Motor neuron (in vitro differentiated cells): ENCODE data around the gene ZFPM1. TPM values are rescaled to one million over a fixed set of nuclear protein-coding genes. Genes with fewer than 3 reads are reported as not detected.

Source experiments
- ATAC-seq, 8 experiments: fragments of 200-7000 bp; cut with Tn5 transposase; replicated peaks in 6 of 8; 2 replicates each; pipeline ENCODE4 v1.8.0; 2021; ENCODE audit warnings: mild to moderate bottlenecking in 8 of 8, moderate library complexity in 8 of 8
- H3K27ac ChIP-seq, 2 donors: fragments of 250-450 bp; sonication (Bioruptor Pico); 2 replicates each; pipeline ENCODE4 v1.9.0; 2021; ENCODE audit warnings: antibody characterized with exemption in 2 of 2, mild to moderate bottlenecking in 2 of 2, moderate library complexity in 1 of 2
- H3K4me1 ChIP-seq, 2 donors: fragments of 250-450 bp; sonication (Bioruptor Pico); replicated peaks in 1 of 2; 2 replicates each; pipeline ENCODE4 v1.6.1; 2021; ENCODE audit warnings: antibody characterized with exemption in 2 of 2, mild to moderate bottlenecking in 2 of 2, moderate library complexity in 1 of 2
- H3K4me3 ChIP-seq, 5 donors: fragments of 250-450 bp; sonication (Bioruptor Pico); 2 replicates each; pipeline ENCODE4 v1.9.0; 2021; ENCODE audit warnings: antibody characterized with exemption in 5 of 5, mild to moderate bottlenecking in 5 of 5, moderate library complexity in 4 of 5
- WGBS, 10 experiments: fragments of 450-650 bp; shearing (Covaris generic); methylation state at CpG; one replicate each; pipeline ENCODE4 v1.0.0; 2022; 5-methylcytosine and 5-hydroxymethylcytosine counted together
- in situ Hi-C, 9 experiments: fragments of 400-800 bp; cut with MboI; loops; one replicate each; pipeline ENCODE4 v1.15.0; 2021; ENCODE audit warnings: low sequenced_read_pairs in 9 of 9, low pct_unique_long_range_greater_than_20kb in 2 of 9; ENCODE audit not compliant: unreplicated experiment in 9 of 9
- total RNA-seq, 8 experiments: library from RNA; unstranded; fragments of 300-600 nt; gene quantifications; 2 replicates each; pipeline versions ENCODE4 v1.2.3 to v1.2.4, GENCODE V29; 2022

The ZFPM1 gene
- total RNA-seq, 8 experiments from 2014 or later, result 1.4 to 3.4 (median 2.7) TPM

- Histone ChIP-seq H3K4me3 (peak overlapping the region in 4 of 5 donors; percentile 14 to 33 (median 15)), H3K4me1 (peaks cover 5 to 6% of the 10 kb centered on the region in 2 donors), H3K27ac (no peak overlapping the region)
- no CpG with 5 or more reads among the region's 36 CpGs for WGBS, 10 experiments
- peak in 4 of 8 experiments; percentile 23 to 61 (median 41) for ATAC-seq
- in situ Hi-C loops, result loop anchor here in 2 of 9 experiments (25.0 kb wide), 1 partner anchor 107 kb away; no protein-coding TSS in a partner anchor
Measured at GRCh38 chr16:88430185-88430523, 22.9 kb upstream of the ZFPM1 start.

GRCh38 chr16:88430524-88431446, 22.3 kb upstream of the ZFPM1 start:
- Histone ChIP-seq H3K4me1 (peaks cover 5 to 6% of the 10 kb centered on the region in 2 donors), H3K4me3 (peak overlapping the region in 4 of 5 donors; percentile 14 to 33 (median 15)), H3K27ac (no peak overlapping the region)
- peak in 5 of 8 experiments; percentile 19 to 47 (median 26) for ATAC-seq
- 55 to 100% (median 72%) methylated on average over 3 to 8 of the region's 80 CpGs; no CpG with 5 or more reads in 6 of the 10 experiments for WGBS, 10 experiments
- in situ Hi-C loops, result loop anchor here in 2 of 9 experiments (25.0 kb wide), 1 partner anchor 107 kb away; no protein-coding TSS in a partner anchor

- H3K4me3 ChIP-seq, result no peak overlapping the region
- in situ Hi-C loops, result loop anchor here in 2 of 9 experiments (25.0 kb wide), 1 partner anchor 106 kb away; no protein-coding TSS in a partner anchor
- H3K27ac ChIP-seq, result no peak overlapping the region
- 75 to 90% (median 86%) methylated on average over 2 to 6 of the region's 22 CpGs; no CpG with 5 or more reads in 6 of the 10 experiments for WGBS, 10 experiments
- H3K4me1 ChIP-seq, result peaks cover 5 to 6% of the 10 kb centered on the region in 2 donors
- no peak for ATAC-seq
Measured at GRCh38 chr16:88431651-88432050, 21.4 kb upstream of the ZFPM1 start.

GRCh38 chr16:88432174-88432573, 20.9 kb upstream of the ZFPM1 start:
- WGBS, 10 experiments, result 80 to 100% (median 90%) methylated on average over 1 to 13 of the region's 22 CpGs; no CpG with 5 or more reads in 5 of the 10 experiments
- no peak overlapping the region for H3K4me3 ChIP-seq
- in situ Hi-C loops, result loop anchor here in 2 of 9 experiments (25.0 kb wide), 1 partner anchor 105 kb away; no protein-coding TSS in a partner anchor

GRCh38 chr16:88432753-88433152, 20.3 kb upstream of the ZFPM1 start:
- in situ Hi-C loops, result loop anchor here in 2 of 9 experiments (25.0 kb wide), 1 partner anchor 105 kb away; no protein-coding TSS in a partner anchor
- Histone ChIP-seq H3K27ac (no peak overlapping the region), H3K4me1 (peaks cover 13 to 14% of the 10 kb centered on the region in 2 donors), H3K4me3 (no peak overlapping the region)
- WGBS, 10 experiments, result 60 to 100% (median 73%) methylated on average over 1 to 7 of the region's 9 CpGs; no CpG with 5 or more reads in 6 of the 10 experiments
- ATAC-seq, result no peak

More at GRCh38 chr16:88432174-88432573, 20.9 kb upstream of the ZFPM1 start:
- no peak for ATAC-seq
- H3K4me1 ChIP-seq, result peaks cover 9 to 11% of the 10 kb centered on the region in 2 donors
- no peak overlapping the region for H3K27ac ChIP-seq

- H3K27ac ChIP-seq, result no peak overlapping the region
- WGBS, 10 experiments, result 73 to 100% (median 88%) methylated on average over 1 to 12 of the region's 25 CpGs; no CpG with 5 or more reads in 4 of the 10 experiments
- no peak for ATAC-seq
- no peak overlapping the region for H3K4me3 ChIP-seq
- in situ Hi-C loops, result loop anchor here in 2 of 9 experiments (25.0 kb wide), 1 partner anchor 104 kb away; no protein-coding TSS in a partner anchor
- H3K4me1 ChIP-seq, result peaks cover 13 to 14% of the 10 kb centered on the region in 2 donors
Measured at GRCh38 chr16:88433632-88434352, 19.3 kb upstream of the ZFPM1 start.

GRCh38 chr16:88434353-88434690, 18.8 kb upstream of the ZFPM1 start:
- Histone ChIP-seq H3K27ac (no peak overlapping the region), H3K4me3 (no peak overlapping the region), H3K4me1 (peaks cover 13 to 14% of the 10 kb centered on the region in 2 donors)
- in situ Hi-C loops, result loop anchor here in 2 of 9 experiments (25.0 kb wide), 1 partner anchor 103 kb away; no protein-coding TSS in a partner anchor
- no peak for ATAC-seq
- 67 to 96% methylated on average over 1 to 4 of the region's 10 CpGs; no CpG with 5 or more reads in 8 of the 10 experiments for WGBS, 10 experiments

- Histone ChIP-seq H3K4me1 (peaks cover 13 to 14% of the 10 kb centered on the region in 2 donors), H3K4me3 (no peak overlapping the region), H3K27ac (peak overlapping the region in 1 of 2 donors; percentile 19)
- in situ Hi-C loops, result loop anchor here in 2 of 9 experiments (25.0 kb wide), 1 partner anchor 103 kb away; no protein-coding TSS in a partner anchor
- WGBS, 10 experiments, result 60 to 90% (median 70%) methylated on average over 1 to 2 of the region's 18 CpGs; no CpG with 5 or more reads in 6 of the 10 experiments
- no peak for ATAC-seq
Measured at GRCh38 chr16:88434746-88435145, 18.3 kb upstream of the ZFPM1 start.

- in situ Hi-C loops, result loop anchor here in 2 of 9 experiments (25.0 kb wide), 1 partner anchor 102 kb away; no protein-coding TSS in a partner anchor
- Histone ChIP-seq H3K4me1 (peaks cover 7 to 9% of the 10 kb centered on the region in 2 donors), H3K27ac (no peak overlapping the region), H3K4me3 (no peak overlapping the region)
- no peak for ATAC-seq
- 60 to 100% (median 83%) methylated on average over 1 to 11 of the region's 36 CpGs; no CpG with 5 or more reads in 5 of the 10 experiments for WGBS, 10 experiments
Measured at GRCh38 chr16:88435437-88436355, 17.4 kb upstream of the ZFPM1 start.

GRCh38 chr16:88436796-88437195, 16.3 kb upstream of the ZFPM1 start:
- Histone ChIP-seq H3K27ac (no peak overlapping the region), H3K4me1 (peaks cover 7 to 9% of the 10 kb centered on the region in 2 donors), H3K4me3 (no peak overlapping the region)
- in situ Hi-C loops, result loop anchor here in 2 of 9 experiments (25.0 kb wide), 1 partner anchor 101 kb away; no protein-coding TSS in a partner anchor
- 84 to 93% (median 93%) methylated on average over 9 to 14 of the region's 36 CpGs; no CpG with 5 or more reads in 7 of the 10 experiments for WGBS, 10 experiments
- peak in 2 of 8 experiments; percentile 1 to 2 for ATAC-seq

- H3K4me3 ChIP-seq, result no peak overlapping the region
- in situ Hi-C loops, result loop anchor here in 2 of 9 experiments (25.0 kb wide), 1 partner anchor 100 kb away; no protein-coding TSS in a partner anchor
- ATAC-seq, result peak in 7 of 8 experiments; percentile 34 to 60 (median 52)
Measured at GRCh38 chr16:88437367-88437964, 15.6 kb upstream of the ZFPM1 start.

More at GRCh38 chr16:88437367-88437964, 15.6 kb upstream of the ZFPM1 start:
- no peak overlapping the region for H3K27ac ChIP-seq
- H3K4me1 ChIP-seq, result peaks cover 7 to 9% of the 10 kb centered on the region in 2 donors
- WGBS, 10 experiments, result no CpG with 5 or more reads among the region's 55 CpGs
